Retinal pigment epithelial cell (primary cell): ENCODE data around the gene PCNX1.
"Not testable (repeated sequence)": the region's sequence is repeated elsewhere in the genome, so short reads cannot be mapped to it uniquely, and the experiment has no call there.

Experiments
- DNase-seq: peaks from one replicate; pipeline ENCODE4 v3.0.0-alpha.2; 2010; ENCODE audit warnings: low read depth
- H3K4me3 ChIP-seq: 2 replicates; pipeline ENCODE4 v1.5.1; 2011; ENCODE audit warnings: mild to moderate bottlenecking, low read length, control low read depth, moderate library complexity
- TF ChIP-seq, protein P1 (sequence below): conservative IDR thresholded peaks from 2 replicates; pipeline ENCODE4 v1.5.1; 2011; ENCODE audit warnings: low read depth, low read length, control low read depth, inconsistent platforms

Gene PCNX1

DNA sequence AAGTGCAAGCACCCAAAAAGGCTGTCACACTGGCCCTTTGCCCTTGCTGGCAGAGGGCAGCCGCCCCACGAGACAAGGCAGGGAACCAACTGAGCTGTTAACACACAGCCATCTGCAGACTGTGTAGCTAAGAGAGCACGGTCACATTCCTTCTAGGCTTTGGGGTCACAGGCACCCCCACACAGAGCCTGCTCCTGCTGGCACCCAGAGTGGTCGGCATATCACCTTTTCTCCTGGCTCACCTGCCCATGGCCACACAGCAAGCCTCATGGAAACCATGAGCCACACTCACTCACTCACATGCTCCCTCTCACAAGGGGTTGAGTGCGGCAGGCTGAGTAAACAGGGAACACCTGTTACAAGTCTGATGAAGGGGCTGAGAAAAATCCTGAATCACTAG, 214.5 kb downstream of the PCNX1 start:
- DNase-seq: no peak
- no peak overlapping the region for H3K4me3 ChIP-seq
- TF ChIP-seq, protein P1, sequence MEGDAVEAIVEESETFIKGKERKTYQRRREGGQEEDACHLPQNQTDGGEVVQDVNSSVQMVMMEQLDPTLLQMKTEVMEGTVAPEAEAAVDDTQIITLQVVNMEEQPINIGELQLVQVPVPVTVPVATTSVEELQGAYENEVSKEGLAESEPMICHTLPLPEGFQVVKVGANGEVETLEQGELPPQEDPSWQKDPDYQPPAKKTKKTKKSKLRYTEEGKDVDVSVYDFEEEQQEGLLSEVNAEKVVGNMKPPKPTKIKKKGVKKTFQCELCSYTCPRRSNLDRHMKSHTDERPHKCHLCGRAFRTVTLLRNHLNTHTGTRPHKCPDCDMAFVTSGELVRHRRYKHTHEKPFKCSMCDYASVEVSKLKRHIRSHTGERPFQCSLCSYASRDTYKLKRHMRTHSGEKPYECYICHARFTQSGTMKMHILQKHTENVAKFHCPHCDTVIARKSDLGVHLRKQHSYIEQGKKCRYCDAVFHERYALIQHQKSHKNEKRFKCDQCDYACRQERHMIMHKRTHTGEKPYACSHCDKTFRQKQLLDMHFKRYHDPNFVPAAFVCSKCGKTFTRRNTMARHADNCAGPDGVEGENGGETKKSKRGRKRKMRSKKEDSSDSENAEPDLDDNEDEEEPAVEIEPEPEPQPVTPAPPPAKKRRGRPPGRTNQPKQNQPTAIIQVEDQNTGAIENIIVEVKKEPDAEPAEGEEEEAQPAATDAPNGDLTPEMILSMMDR: no peak

DNA sequence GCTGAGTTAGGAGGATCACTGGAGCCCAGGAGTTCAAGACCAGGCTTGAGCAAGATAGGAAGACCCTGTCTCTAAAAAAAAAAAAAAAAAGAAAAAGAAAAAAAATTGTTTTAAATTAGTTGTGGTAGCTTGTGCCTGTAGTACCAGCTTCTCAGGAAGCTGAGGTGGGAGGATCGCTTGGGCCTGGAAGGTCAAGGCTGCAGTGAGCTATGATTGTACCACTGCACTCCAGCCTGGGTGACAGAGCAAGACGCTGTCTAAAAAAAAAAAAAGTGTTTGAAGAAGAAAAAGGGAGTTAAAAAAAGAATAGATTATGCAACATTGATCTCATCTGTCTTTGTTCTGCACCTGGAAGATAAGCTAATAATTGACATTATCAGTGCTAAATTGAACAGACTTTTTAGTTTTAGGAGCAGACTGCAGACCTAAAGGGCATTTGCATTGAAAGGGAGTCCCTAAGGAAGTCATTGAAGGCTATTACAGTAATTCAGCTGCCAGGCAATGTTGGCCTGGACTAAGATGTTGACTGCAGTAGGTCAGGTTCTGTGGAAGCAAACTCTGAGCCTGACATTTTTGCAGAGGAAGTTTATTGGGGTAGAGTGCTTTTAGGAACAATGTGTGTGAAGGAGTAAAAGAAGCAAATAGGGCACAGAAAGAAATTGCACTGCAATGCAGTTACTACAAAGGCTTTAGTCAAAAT, 215.8 kb downstream of the PCNX1 start:
- DNase-seq: no peak
- TF ChIP-seq, protein P1: no peak
- H3K4me3 ChIP-seq: no peak overlapping the region

DNA sequence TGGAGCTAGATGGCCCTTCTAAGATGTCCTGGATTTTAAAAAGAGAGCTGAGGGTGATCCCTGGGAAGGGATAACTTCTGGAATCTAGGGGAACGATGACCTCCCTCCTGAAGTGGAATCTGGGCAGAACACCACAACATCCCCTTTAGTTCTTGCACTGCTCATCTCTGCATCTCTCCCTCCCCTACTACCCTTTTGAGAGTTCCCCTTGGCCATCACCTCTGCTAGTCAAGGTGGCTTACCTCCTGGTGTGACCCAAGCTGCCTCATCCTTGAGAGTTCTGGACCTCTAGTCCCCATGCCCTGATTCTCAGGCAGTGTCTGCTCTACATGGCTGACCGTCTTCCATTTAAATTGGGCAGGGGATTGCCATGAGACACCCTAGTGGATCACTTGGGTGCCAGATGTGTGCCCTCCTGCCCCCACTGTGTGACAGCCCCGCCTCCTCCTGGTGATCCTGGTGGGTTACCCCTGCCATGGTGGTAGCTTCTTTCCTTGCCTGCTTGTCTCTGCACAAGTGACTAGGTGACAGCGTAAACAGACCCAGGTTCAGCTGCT, 216.4 kb downstream of the PCNX1 start:
- no peak overlapping the region for H3K4me3 ChIP-seq
- TF ChIP-seq, protein P1: no peak

DNA sequence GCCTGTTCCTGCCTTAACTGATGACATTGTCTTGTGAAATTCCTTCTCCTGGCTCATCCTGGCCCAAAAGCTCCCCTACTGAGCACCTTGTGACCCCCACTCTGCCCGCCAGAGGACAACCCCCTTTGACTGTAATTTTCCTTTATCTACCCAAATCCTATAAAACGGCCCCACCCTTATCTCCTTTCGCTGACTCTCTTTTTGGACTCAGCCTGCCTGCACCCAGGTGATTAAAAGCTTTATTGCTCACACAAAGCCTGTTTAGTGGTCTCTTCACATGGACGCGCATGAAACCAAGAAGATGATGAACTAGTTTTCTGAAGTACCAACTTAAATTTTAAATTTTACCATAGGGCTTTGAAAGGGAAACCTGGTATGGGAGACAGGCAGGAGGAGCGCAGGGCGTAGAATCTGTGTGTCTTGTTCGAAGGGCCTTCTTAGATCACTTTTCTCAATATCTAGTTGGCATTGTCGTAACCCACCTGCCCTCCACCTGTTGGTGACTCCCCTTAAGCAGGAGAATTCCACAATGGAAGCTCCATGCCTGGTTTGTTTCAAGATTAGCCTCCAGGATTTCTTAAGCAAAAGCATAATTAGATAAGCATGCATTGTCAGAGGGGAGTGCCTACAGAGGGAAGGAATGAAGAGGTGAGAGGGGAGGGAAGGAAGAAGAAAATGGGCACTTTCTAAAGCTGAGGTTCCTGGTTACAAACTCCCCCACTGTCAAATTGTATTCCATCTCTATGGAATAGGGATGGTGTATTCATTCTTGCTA, 222.6 kb downstream of the PCNX1 start:
- not testable (repeated sequence) for DNase-seq, H3K4me3 ChIP-seq

More for the DNA sequence above, 216.4 kb downstream of the PCNX1 start:
- DNase-seq: no peak

DNA sequence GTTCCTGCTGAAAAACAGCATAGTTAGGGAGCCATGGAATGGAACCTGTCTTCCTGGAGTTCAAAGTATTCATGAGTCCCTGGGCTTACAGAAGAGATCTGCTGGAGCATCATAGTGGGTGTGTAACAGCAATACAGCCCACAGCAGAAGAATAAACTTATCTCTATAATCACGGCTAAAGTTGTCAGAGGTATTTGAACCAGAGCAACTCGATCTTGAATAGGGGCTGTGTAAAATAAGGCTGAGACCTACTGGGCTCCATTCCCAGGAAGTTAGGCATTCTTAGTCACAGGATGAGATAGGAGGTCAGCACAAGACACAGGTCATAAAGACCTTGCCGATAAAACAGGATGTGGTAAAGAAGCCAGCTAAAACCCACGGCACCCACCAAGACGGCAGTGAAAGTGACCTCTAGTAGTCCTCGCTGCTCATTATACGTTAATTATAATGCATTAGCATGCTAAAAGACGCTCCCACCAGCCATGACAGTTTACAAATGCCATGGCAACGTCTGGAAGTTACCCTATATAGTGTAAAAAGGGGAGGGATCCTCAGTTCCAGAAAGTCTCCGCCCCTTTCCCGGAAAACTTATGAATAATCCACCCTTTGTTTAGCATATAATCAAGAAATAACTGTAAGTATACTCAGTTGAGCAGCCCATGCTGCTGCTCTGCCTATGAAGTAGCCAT, 223.4 kb downstream of the PCNX1 start:
- peak; percentile 23 for DNase-seq
- no peak overlapping the region for H3K4me3 ChIP-seq
- TF ChIP-seq, protein P1: no peak

DNA sequence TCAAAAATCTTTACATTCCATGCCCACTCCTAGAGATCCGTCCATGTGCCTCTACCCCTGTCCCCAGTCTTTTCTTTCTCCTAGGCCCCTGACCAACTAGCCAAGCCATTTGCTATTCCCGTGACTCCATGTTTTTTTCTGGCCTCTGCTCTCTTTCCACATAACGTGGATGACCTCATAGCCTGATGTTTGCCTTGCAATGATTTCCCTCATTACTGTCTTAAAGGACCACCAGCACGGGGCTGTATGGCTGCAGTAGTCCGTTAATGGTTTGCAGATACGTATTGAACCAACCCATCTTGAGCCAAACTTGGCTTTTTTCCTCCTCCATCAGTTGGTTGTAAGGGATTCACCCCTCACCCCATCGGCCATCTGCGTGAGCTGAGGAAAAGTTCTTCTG, 226.0 kb downstream of the PCNX1 start:
- no peak for DNase-seq
- H3K4me3 ChIP-seq: no peak overlapping the region
- TF ChIP-seq, protein P1: no peak

DNA sequence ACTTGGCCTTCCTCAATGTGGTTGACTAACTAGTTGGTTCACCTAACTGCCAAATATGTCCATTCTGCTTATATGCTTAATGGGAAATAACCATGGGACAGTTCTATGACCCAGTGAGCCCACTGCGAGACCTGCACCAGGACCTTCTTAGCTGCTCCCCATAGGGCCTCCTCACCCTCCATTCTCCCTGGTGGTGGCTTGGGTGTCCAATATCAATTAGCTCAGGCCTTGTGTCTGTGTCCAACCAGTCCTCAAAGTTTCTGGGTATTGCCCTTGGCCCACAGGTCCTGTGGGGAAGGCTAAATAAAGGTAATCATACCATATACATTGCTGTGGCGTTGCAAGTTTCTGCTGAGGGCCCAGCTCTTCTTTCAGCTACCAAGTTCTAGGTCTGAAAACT, 228.2 kb downstream of the PCNX1 start:
- no peak for DNase-seq
- no peak overlapping the region for H3K4me3 ChIP-seq
- TF ChIP-seq, protein P1: no peak
